ENCODE results near the gene TMEM178B. TPM values are rescaled to one million over a fixed set of nuclear protein-coding genes. Genes with fewer than 3 reads are reported as not detected.

TMEM178B gene
- total and polyA plus RNA-seq, 2 of the 13 experiments (the other 11 are each of a cell fraction or from before 2014, with no cell fraction given), result 0.01 to 0.02 TPM

DNA sequence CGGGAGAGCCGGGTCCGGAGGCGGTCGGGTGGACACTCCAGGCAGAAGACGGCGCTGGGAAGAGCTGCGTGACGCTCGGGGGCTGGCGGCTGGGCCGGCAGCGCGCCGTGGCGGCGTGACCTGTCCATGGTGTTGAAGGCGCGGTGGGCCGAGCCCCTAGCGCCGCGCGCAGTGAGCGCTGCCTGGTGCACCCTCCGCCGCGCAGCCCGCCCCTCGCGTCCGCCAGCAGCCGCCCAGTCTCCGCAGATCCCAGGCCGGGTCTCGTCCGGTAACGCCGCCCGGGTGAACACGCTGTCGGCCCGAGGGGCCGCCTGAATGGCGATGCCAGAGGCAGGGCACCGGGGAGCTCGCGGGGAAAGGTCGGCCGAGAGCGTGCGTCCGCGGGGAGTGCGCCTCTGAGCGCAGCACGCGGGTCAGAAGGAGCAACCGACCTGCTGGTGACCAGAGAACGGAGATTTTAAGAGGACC is 657 bp upstream of the TMEM178B start (continued):
- peak; percentile 60; the same call in 1 of the 2 replicates for TF ChIP-seq IRX3 (CRISPR knock-in tag; IDR thresholded peaks at IDR 0.05; ENCODE audit: borderline replicate concordance, low read depth)

GRCh38 chr7:141074162-141074991 is 513 bp downstream of the TMEM178B start:
- Histone ChIP-seq H3K79me2 (ENCODE audit: insufficient read depth, low read length) (no peaks in the 10 kb centered on the region), H2AFZ (ENCODE audit: low read length) (no peak overlapping the region), H3K27ac (ENCODE audit: extremely low read length, insufficient read depth, low read length) (no peak overlapping the region), H3K36me3 (replicated peaks in 1 of 2; ENCODE audit: control insufficient read depth in 1 of 2, insufficient read depth in 2 of 2, low read length in 2 of 2) (no peaks in the 10 kb centered on the region), H3K9me3 (ENCODE audit: low read length) (no peaks in the 10 kb centered on the region), H3K4me3 (replicated peaks in 1 of 3; ENCODE audit: insufficient read depth in 1 of 3, low read depth in 2 of 3, low read length in 3 of 3) (peak overlapping the region; percentile 16 to 57 (median 33); a peak in 5 of 6 replicates), H4K20me1 (ENCODE audit: insufficient read depth, low read length) (no peaks in the 10 kb centered on the region), H3K9ac (ENCODE audit: insufficient read depth, low read depth, low read length) (no peak overlapping the region), H3K4me1 (ENCODE audit: insufficient read depth, low read length) (peaks cover 15% of the 10 kb centered on the region; the same call in 1 of the 2 replicates), H3K27me3 (ENCODE audit: control insufficient read depth in 1 of 2, insufficient read depth in 2 of 2, low read length in 2 of 2) (peaks cover 9 to 64% of the 10 kb centered on the region in 2 experiments; a peak in 4 of 5 replicates), H3K4me2 (ENCODE audit: low read depth, low read length) (peak overlapping the region; percentile 58)
- in situ Hi-C loops (cut with HindIII; ENCODE audit: extremely low pct_ligation_motif_present, low pct_unique_long_range_greater_than_20kb) (loop anchor here (25.0 kb wide), 1 partner anchor 463 kb away; no protein-coding TSS in a partner anchor), intact Hi-C loops (cut with micrococcal nuclease; ENCODE audit: unreplicated experiment) (loop anchor here (5.0 kb wide), 1 partner anchor 458 kb away; no protein-coding TSS in a partner anchor)
- WGBS (ENCODE audit: low lambda C conversion rate), result 50% methylated on average over 11 of the region's 75 CpGs
- BruUV-seq (replicated peaks), result no TSS peak
- CTCF ChIA-PET (ENCODE audit: low intra/inter-chr PET ratio, low total read pairs), result no interaction called here
- FAIRE-seq (no peak), ATAC-seq (peak; percentile 75), DNase-seq (ENCODE audit: low spot score) (no peak)
- POLR2A ChIA-PET, result no interaction called here
- TF ChIP-seq AKAP8 (CRISPR knock-in tag; IDR thresholded peaks at IDR 0.05), result no peak
- TF ChIP-seq ZNF513 (CRISPR knock-in tag; conservative IDR thresholded peaks at IDR 0.05), result no peak
- no peak for TF ChIP-seq CC2D1A (CRISPR knock-in tag; IDR thresholded peaks at IDR 0.05)
- no peak for TF ChIP-seq PLRG1 (conservative IDR thresholded peaks at IDR 0.05)
- TF ChIP-seq, protein P1, sequence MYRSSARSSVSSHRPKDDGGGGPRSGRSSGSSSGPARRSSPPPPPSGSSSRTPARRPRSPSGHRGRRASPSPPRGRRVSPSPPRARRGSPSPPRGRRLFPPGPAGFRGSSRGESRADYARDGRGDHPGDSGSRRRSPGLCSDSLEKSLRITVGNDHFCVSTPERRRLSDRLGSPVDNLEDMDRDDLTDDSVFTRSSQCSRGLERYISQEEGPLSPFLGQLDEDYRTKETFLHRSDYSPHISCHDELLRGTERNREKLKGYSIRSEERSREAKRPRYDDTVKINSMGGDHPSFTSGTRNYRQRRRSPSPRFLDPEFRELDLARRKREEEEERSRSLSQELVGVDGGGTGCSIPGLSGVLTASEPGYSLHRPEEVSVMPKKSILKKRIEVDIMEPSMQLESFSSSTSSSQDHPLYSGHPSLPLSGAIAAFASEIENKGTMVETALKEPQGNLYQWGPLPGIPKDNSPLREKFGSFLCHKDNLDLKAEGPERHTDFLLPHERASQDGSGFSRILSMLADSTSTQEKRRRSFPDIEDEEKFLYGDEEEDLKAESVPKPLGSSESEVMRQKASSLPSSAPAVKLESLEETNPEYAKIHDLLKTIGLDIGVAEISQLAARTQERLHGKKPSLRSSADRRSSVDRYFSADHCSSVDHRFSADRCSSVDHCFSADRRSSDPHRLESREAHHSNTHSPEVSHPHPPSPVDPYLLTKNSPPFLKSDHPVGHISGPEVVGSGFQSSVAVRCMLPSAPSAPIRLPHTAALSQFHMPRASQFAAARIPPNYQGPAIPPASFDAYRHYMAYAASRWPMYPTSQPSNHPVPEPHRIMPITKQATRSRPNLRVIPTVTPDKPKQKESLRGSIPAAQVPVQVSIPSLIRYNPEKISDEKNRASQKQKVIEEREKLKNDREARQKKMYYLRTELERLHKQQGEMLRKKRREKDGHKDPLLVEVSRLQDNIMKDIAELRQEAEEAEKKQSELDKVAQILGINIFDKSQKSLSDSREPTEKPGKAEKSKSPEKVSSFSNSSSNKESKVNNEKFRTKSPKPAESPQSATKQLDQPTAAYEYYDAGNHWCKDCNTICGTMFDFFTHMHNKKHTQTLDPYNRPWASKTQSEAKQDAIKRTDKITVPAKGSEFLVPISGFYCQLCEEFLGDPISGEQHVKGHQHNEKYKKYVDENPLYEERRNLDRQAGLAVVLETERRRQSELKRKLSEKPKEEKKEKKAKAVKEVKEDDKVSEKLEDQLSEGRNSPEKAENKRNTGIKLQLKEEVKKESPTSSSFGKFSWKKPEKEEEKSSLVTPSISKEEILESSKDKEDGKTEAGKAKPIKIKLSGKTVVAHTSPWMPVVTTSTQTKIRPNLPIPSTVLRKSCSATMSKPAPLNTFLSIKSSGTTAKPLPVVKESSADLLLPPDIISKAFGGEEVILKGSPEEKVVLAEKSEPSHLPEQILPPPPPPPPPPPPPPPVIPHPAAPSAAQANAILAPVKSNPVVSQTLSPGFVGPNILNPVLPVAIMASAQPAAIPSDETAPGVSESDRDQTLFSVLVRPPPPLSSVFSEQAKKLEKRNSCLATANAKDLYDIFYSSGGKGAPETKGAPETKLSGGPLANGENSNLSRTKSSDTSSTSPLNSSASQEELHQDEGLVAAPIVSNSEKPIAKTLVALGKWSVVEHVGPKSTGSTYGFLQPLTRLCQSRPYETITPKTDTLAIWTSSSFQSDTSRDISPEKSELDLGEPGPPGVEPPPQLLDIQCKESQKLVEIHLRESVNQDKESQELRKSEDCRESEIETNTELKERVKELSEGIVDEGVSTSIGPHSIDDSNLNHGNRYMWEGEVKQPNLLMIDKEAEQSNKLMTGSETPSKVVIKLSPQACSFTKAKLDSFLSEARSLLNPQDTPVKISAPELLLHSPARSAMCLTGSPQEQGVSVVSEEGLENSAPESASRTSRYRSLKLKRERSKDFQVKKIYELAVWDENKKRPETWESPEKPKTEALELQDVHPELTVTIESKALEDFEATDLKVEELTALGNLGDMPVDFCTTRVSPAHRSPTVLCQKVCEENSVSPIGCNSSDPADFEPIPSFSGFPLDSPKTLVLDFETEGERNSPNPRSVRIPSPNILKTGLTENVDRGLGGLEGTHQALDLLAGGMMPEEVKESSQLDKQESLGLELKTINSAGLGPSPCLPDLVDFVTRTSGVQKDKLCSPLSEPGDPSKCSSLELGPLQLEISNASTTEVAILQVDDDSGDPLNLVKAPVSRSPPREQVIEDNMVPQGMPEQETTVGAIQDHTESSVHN (CRISPR knock-in tag; IDR thresholded peaks at IDR 0.05), result no peak
- no peak for TF ChIP-seq NFYC (CRISPR knock-in tag; IDR thresholded peaks at IDR 0.05)
- no peak for TF ChIP-seq FOXA3 (CRISPR knock-in tag; IDR thresholded peaks at IDR 0.05)
- TF ChIP-seq MAFF (IDR thresholded peaks at IDR 0.05; ENCODE audit: low read depth, low read length), result no peak
- TF ChIP-seq ZFX (CRISPR knock-in tag; IDR thresholded peaks at IDR 0.05; ENCODE audit: low read depth), result no peak
- no peak for TF ChIP-seq SP140L (CRISPR knock-in tag; IDR thresholded peaks at IDR 0.05; ENCODE audit: borderline replicate concordance)
- no peak for TF ChIP-seq BRD4 (CRISPR knock-in tag; IDR thresholded peaks at IDR 0.05)

All from HepG2 (cell line).